Myocyte (in vitro differentiated cells): ENCODE measurements around the gene CCHCR1. TPM values are rescaled to one million over a fixed set of nuclear protein-coding genes. Genes with fewer than 3 reads are reported as not detected.
A peak's percentile ranks its signal among the peaks of the same experiment; 100 is the strongest.
"Not testable (repeated sequence)": the region's sequence is repeated elsewhere in the genome, so short reads cannot be mapped to it uniquely, and the experiment has no call there.

ENCODE experiments used
- DNase-seq: peaks from one replicate; pipeline ENCODE4 v3.0.0-alpha.2; 2012; ENCODE audit warnings: low read depth
- total RNA-seq: library from RNA; depleted of rRNA; stranded (reverse); fragments of >200 nt; gene quantifications from 2 replicates; pipeline ENCODE4 v1.2.3, GENCODE V29; 2014

CCHCR1 gene
- total RNA-seq, 1 donor from 2014 or later = 19.8 TPM

DNA sequence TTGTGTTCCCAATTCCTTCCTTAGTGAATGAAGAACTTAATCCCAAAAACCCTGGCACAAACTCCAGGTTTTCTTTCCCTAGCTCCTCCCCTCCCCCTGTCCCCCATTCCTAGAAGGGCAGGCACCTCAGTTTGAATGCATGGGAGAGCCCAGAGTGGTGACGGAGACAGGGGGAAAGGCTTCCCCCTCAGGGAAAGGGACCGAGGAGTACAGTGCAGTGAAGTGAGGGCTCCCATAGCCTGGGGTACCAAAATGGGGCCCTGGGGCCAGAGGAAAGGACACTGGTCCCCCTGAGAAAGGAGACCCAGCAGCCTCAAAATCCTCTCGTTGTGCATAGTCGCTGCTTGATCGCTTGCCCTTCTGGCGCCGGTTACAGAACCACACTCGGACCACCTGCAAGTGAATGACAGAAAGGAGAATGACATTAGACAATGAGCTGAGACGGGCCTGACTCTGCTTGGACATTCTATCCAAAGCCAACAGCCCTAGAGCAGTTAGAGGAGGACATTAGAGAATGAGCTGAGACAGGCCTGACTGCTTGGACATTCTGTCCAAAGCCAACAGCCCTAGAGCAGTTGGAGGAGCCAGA lies 7.0 kb upstream of the CCHCR1 start:
- not testable (repeated sequence) for DNase-seq

DNA sequence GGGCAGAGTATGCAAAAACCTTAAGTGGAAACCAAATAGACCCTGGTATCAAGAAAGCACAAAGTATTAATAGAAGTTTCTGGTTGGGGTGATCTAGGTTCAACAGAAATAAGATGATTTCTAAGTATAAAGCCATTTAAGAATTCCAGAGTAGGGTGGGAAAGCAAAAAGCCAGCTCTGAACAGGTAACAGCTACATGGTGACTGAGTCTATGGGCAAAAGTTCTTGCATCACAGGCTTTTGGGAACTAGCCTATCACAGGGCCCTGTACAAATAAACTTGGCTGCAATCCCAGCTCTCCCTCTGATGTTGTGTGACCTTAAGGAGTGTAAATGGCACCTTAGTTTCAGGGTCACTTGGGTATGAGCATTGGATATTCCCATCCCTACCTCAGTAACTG lies 6.3 kb upstream of the CCHCR1 start:
- DNase-seq = no peak

GRCh38 chr6:31162463-31163165 lies 5.0 kb upstream of the CCHCR1 start:
- DNase-seq = no peak

DNA sequence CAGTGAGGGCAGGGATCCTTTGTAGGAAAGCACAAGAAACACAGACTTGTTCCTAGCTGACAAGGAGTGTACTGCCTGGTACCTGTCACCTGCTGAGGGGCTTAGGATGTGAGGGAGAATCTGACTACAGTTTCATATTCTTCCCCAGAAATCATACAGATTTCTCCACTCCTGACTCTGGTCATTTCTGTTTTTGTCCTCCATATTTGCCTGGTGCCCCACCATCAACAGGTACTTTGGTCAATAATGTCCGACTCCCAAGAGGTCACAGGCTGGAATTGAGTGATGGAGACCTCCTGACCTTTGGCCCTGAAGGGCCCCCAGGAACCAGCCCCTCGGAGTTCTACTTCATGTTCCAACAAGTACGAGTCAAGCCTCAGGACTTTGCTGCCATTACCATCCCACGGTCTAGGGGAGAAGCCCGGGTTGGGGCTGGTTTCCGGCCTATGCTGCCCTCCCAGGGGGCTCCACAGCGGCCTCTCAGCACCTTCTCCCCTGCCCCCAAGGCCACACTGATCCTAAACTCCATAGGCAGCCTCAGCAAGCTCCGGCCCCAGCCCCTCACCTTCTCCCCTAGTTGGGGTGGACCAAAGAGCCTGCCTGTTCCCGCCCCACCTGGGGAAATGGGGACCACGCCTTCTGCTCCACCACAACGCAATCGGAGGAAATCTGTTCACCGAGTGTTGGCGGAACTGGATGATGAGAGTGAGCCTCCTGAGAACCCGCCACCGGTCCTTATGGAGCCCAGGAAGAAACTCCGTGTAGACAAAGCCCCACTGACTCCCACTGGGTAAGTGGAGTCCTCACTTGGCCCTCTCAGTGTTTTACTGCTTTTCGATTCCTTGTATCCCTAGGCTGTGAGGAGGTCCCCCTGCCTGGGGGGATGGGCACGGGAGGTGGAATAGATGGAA lies 3.9 kb upstream of the CCHCR1 start:
- DNase-seq = no peak

DNA sequence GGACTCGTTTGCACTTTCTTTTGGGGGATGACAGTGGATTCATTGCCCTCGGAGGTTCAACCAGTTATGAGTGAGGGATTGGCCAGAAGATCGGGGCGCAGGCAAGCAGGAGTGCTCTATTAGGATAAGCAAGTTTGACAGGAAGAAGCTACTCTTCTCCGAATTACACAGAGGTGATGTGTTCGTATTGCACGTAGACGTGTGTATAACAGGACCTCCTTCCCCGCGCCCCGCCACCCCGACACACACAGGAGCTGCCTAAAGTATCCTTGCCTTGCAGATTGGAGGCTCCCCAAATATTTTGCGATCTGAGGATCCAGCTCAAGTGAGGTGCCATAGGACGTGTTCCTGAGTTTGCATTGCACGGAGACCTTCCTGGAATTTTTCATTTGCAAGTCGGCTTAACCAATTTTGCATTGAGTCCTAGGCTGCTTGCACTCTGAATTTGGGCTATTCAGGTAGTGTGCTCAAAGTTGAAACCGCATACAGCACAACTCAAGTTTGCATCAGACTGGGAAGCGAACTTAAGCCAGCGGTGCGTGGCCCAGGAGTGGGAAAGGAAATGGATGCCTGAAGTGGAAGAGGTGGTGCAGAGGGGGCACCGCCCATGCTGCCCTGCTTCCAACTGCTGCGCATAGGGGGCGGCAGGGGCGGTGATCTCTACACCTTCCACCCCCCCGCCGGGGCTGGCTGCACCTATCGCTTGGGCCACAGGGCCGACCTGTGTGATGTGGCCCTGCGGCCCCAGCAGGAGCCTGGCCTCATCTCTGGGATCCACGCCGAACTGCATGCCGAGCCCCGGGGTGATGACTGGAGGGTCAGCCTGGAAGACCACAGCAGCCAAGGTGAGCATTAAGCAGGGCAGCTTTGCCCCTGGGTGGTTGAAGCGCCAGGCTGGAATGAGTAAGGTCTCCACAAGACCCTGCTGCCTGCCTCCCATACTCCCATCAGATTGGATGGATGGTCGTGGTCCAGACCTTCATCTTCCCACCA lies 1.6 kb upstream of the CCHCR1 start:
- no peak for DNase-seq

GRCh38 chr6:31158140-31158862 lies 699 bp upstream of the CCHCR1 start, which contains the start of gene TCF19:
TSS of gene TCF19 (plus strand) at chr6:31158589. CDS start at chr6:31159470, 881 bp downstream.
- DNase-seq = peak; percentile 100

- DNase-seq = no peak
These were observed 961 bp downstream of the CCHCR1 start for GRCh38 chr6:31156641-31157040.

- no peak for DNase-seq
These were observed 3.2 kb downstream of the CCHCR1 start for GRCh38 chr6:31154436-31154835.

DNA sequence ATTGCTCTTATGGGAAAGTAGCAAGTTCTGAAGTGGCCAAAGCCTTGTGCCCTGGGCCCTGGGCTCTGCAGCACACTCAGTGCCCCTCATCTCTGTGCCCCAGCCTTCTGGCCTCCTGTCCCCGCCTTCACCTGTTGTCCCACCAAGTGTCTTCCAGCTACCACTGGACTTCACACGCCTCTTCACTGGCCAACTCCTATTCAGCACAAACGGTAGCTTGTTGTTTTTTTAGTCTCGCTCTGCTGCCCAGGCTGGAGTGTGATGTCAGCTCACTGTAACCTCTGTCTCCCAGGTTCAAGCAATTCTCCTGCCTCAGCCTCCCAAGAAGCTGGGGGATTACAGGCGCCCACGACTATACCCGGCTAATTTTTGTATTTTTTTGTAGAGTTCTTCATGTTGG lies 4.8 kb downstream of the CCHCR1 start:
- DNase-seq = no peak

DNA sequence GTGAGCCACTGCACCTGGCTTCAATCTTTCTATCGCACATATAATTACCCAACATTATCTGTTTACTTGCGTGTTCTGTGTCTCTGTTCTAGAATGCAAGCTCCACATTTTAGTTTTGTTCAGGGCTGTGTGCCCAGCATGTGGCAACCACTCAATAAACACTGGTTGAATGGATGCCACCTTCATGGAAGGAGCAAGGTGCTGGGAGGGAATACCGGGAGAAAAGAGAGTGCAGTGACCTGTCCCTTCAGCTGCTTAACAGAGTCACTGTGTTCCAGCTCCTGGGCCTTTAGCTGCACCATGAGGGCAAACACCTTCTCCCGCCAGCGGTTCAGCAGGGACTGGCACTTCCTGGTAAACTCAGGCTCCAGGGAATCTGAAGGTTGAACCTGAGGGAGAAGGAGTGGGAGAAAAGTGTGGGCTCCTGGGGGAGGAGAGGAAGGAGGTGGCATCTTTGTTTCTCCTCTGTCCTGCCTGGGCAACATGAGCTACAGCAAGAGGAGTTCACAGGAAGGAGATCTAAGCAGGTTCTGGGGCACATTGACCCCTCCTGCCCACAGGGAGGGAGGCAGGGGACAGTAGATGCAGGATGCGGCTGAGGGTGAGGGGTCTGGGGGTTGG lies 7.7 kb downstream of the CCHCR1 start:
- no peak for DNase-seq

- DNase-seq = no peak
These were observed 12.2 kb downstream of the CCHCR1 start for GRCh38 chr6:31145386-31145785.

DNA sequence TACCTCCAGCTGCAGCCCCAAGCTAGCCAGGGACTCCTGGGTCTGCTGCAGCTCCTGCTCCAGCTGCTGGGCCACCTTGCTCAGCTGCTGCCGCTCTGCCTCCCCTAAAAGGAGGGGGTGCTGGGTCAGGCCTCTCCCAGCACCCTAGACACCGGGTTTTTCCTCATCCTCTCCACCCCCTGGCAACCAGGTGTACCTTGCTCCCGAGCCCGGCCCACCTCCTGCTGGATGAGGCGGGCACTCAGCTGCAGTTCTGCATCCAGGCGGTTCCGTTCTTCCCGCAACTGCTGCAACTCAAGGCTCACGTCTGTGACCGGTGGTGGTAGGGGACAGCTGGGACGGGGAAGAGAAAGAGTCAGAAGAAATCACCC lies 12.6 kb downstream of the CCHCR1 start:
- no peak for DNase-seq

GRCh38 chr6:31144296-31144969 lies 13.2 kb downstream of the CCHCR1 start:
- DNase-seq = no peak

DNA sequence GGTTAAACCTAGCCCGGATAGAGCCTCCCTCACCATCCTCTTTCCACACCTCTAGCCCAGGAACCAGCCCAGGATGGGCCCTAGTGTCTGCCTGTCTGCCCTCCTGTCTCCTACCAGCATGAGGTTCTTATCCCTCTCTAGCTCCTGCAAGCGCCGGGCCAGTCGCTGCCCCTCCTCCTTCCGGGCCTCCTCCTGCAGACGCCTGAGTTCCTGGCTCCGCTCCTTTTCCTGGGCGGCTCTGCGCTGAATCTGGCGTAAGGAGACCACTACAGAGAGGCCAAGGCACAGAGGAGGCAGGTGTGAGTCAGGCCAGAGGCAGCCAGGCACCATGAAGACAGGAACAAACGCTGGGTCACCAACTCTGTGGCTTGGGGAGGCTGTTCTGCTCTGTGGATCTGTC lies 14.5 kb downstream of the CCHCR1 start:
- DNase-seq = peak; percentile 32

GRCh38 chr6:31142361-31142761 lies 15.2 kb downstream of the CCHCR1 start:
- DNase-seq = no peak

- no peak for DNase-seq
These were observed 17.0 kb downstream of the CCHCR1 start for GRCh38 chr6:31140643-31141042.

DNA sequence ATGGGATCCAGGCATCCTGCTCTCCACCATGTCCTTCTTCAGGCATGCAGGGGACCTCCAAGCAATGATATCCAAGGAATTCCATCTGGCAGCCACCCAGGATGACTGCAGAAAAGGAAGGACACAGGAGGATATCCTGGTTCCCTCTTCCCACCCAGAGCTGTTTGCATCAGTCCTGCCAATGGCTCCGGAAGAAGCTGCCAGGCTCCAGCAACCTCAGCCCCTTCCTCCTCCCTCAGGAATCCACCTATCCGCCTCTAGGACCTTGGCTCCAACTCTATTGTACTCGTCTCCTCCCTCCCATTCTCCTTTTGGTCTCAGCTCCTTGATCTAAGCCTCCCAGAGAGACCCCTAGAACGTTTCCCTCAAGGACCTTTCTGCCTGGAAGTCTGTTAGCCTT lies 18.0 kb downstream of the CCHCR1 start:
- no peak for DNase-seq

DNA sequence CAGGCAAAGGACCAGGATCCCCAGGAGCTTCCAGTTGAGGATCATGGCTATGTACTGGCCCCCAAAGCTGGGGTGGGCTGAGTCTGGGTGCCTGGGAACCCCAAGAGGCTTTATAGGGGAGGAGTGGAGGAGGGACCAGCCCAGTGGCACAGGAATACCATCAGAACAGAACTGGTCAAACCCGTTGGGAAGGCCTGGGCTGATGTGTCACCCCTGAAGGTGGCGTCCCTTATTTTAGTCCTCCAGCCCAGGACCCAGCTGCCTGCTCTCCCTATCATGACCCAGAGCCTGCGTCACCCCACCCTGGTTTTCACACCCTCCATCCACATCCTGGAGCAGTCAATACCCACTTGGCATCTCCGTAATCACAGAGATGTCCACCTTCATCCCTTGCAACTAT lies 18.6 kb downstream of the CCHCR1 start, which contains the start of gene PSORS1C2:
PSORS1C2 (minus strand) TSS at position 85 of the 400 bp plus-strand sequence; CDS start at position 45, 40 bp downstream.
- DNase-seq = no peak

- DNase-seq = no peak
These were observed 21.9 kb downstream of the CCHCR1 start for GRCh38 chr6:31135710-31136109.
